Measurements from ENCODE around the gene ZMYND15. TPM values are rescaled to one million over a fixed set of nuclear protein-coding genes. Genes with fewer than 3 reads are reported as not detected.

The ZMYND15 gene
- total and polyA plus RNA-seq, 3 donors from 2014 or later = 23.7 to 78.7 (median 25.2) TPM

GRCh38 chr17:4719684-4720221 lies 19.9 kb upstream of the ZMYND15 start:
- TF ChIP-seq, protein P1, sequence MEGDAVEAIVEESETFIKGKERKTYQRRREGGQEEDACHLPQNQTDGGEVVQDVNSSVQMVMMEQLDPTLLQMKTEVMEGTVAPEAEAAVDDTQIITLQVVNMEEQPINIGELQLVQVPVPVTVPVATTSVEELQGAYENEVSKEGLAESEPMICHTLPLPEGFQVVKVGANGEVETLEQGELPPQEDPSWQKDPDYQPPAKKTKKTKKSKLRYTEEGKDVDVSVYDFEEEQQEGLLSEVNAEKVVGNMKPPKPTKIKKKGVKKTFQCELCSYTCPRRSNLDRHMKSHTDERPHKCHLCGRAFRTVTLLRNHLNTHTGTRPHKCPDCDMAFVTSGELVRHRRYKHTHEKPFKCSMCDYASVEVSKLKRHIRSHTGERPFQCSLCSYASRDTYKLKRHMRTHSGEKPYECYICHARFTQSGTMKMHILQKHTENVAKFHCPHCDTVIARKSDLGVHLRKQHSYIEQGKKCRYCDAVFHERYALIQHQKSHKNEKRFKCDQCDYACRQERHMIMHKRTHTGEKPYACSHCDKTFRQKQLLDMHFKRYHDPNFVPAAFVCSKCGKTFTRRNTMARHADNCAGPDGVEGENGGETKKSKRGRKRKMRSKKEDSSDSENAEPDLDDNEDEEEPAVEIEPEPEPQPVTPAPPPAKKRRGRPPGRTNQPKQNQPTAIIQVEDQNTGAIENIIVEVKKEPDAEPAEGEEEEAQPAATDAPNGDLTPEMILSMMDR (IDR thresholded peaks at IDR 0.05) = no peak
- TF ChIP-seq POLR2A (IDR thresholded peaks at IDR 0.05) = no peak
- Histone ChIP-seq H3K4me1 (no peaks in the 10 kb centered on the region), H3K36me3 (ENCODE audit: low read depth, missing control alignments) (no peaks in the 10 kb centered on the region), H3K4me3 (no peak overlapping the region), H3K27ac (no peak overlapping the region), H3K9me3 (no peaks in the 10 kb centered on the region), H3K27me3 (no peaks in the 10 kb centered on the region)
- 65 to 67% methylated on average over 6 to 15 of the region's 15 CpGs for WGBS, 2 donors
- intact Hi-C loops (cut with DNase I; ENCODE audit: low total_unique reads) = no loop called here
- peak; percentile 47 for DNase-seq

GRCh38 chr17:4720787-4721186 lies 18.8 kb upstream of the ZMYND15 start:
- H3K36me3 ChIP-seq (ENCODE audit: low read depth, missing control alignments) = no peaks in the 10 kb centered on the region
- WGBS, 2 donors = 93% methylated on average over 7 of the region's 7 CpGs
- TF ChIP-seq POLR2A (IDR thresholded peaks at IDR 0.05) = no peak
- TF ChIP-seq, protein P1 (IDR thresholded peaks at IDR 0.05) = no peak

DNA sequence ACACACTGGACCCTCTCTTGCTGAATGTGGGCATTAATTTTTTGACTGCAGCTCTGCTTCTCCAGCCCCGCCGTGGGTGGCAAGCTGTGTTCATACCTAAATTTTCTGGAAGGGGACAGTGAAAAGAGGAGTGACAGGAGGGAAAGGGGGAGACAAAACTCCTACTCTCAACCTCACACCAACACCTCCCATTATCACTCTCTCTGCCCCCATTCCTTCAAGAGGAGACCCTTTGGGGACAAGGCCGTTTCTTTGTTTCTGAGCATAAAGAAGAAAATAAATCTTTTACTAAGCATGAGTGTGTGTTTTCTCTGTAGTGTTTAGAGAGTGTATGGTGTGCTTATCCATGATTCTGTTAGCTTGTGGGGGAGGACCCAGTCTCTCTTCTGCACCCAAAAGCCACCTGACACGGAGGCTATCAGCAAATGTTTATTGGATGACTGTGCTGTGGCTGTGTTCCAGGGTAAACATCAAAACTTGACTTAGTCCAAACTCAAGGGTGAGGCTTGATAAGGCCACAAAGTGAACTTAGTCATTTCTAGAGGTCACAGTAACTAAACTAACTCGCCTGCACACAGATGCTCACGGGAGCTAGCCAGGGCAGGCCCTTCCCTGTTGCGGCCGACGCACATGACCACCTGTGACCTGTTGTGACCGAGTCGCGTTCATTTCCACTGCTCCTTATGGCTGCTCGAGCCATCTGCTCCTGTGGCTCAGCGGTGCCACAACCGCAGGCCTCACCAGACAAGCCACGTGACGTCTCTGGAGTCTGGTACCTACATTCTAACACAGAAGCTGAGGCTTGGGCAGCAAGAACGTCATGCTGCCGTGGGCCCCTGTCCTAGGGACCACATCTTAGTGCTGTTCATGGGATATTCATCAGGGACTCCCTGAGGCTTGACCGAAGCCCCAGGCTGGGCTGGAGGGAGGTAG lies 18.2 kb upstream of the ZMYND15 start:
- intact Hi-C loops (cut with DNase I; ENCODE audit: low total_unique reads) = no loop called here
- no peak overlapping the region for H3K4me3 ChIP-seq
- no peaks in the 10 kb centered on the region for H3K4me1 ChIP-seq
- H3K36me3 ChIP-seq (ENCODE audit: low read depth, missing control alignments) = no peaks in the 10 kb centered on the region
- WGBS, 2 donors = 64 to 70% methylated on average over 20 of the region's 20 CpGs
- H3K27me3 ChIP-seq = no peaks in the 10 kb centered on the region
- TF ChIP-seq POLR2A (IDR thresholded peaks at IDR 0.05) = no peak
- TF ChIP-seq, protein P1 (IDR thresholded peaks at IDR 0.05) = no peak
- DNase-seq = peak; percentile 40
- no peaks in the 10 kb centered on the region for H3K9me3 ChIP-seq
- no peak overlapping the region for H3K27ac ChIP-seq

More at GRCh38 chr17:4720787-4721186, 18.8 kb upstream of the ZMYND15 start:
- intact Hi-C loops (cut with DNase I; ENCODE audit: low total_unique reads) = no loop called here
- no peaks in the 10 kb centered on the region for H3K9me3 ChIP-seq
- no peak overlapping the region for H3K4me3 ChIP-seq
- no peaks in the 10 kb centered on the region for H3K4me1 ChIP-seq
- H3K27me3 ChIP-seq = no peaks in the 10 kb centered on the region
- H3K27ac ChIP-seq = no peak overlapping the region
- no peak for DNase-seq

- Histone ChIP-seq H3K4me3 (no peak overlapping the region), H3K27me3 (no peaks in the 10 kb centered on the region), H3K36me3 (ENCODE audit: low read depth, missing control alignments) (no peaks in the 10 kb centered on the region), H3K4me1 (no peaks in the 10 kb centered on the region), H3K27ac (no peak overlapping the region), H3K9me3 (no peaks in the 10 kb centered on the region)
- no peak for TF ChIP-seq POLR2A (IDR thresholded peaks at IDR 0.05)
- TF ChIP-seq, protein P1 (IDR thresholded peaks at IDR 0.05) = no peak
- DNase-seq = no peak
- WGBS, 2 donors = 79 to 92% methylated on average over 16 of the region's 16 CpGs
- intact Hi-C loops (cut with DNase I; ENCODE audit: low total_unique reads) = no loop called here
Observed at GRCh38 chr17:4722678-4723240, 16.9 kb upstream of the ZMYND15 start.
